ENCODE results near the gene MYH10.

MYH10 gene

GRCh38 chr17:8659758-8660410 lies 29.4 kb upstream of the MYH10 start:
- H3K9me3 ChIP-seq (ENCODE audit: insufficient read depth, low read length, severe bottlenecking), result no peaks in the 10 kb centered on the region
- peaks cover 10% of the 10 kb centered on the region for H3K27me3 ChIP-seq (ENCODE audit: insufficient read depth, low read length, poor library complexity)
- H3K4me1 ChIP-seq (ENCODE audit: insufficient read depth, low read length), result no peaks in the 10 kb centered on the region
- H2AFZ ChIP-seq (ENCODE audit: low read depth, low read length), result no peak overlapping the region
- H3K36me3 ChIP-seq (ENCODE audit: insufficient read depth, low read length), result no peaks in the 10 kb centered on the region
- no peak for TF ChIP-seq CTCF (IDR thresholded peaks at IDR 0.05; ENCODE audit: borderline replicate concordance, extremely low read depth, low read length, poor library complexity, severe bottlenecking)
- no peak for TF ChIP-seq EZH2 (IDR thresholded peaks at IDR 0.05; ENCODE audit: borderline replicate concordance, low read depth, low read length, severe bottlenecking)
- ATAC-seq (ENCODE audit: insufficient read depth, low read depth), result no peak
- no peak overlapping the region for H3K9ac ChIP-seq (ENCODE audit: low read depth, low read length)
- no peaks in the 10 kb centered on the region for H4K20me1 ChIP-seq (ENCODE audit: insufficient read depth, low read length)
- H3K27ac ChIP-seq (ENCODE audit: low read length), result no peak overlapping the region
- H3K79me2 ChIP-seq (ENCODE audit: insufficient read depth, low read length), result no peaks in the 10 kb centered on the region
- H3K4me3 ChIP-seq (ENCODE audit: low read depth in 1 of 2, low read length in 2 of 2), result no peak overlapping the region
- no peak for DNase-seq
- no peak overlapping the region for H3K4me2 ChIP-seq (ENCODE audit: insufficient read depth, low read length)

- Histone ChIP-seq H3K9me3 (ENCODE audit: insufficient read depth, low read length, severe bottlenecking) (no peaks in the 10 kb centered on the region), H2AFZ (ENCODE audit: low read depth, low read length) (no peak overlapping the region), H3K4me2 (ENCODE audit: insufficient read depth, low read length) (no peak overlapping the region), H4K20me1 (ENCODE audit: insufficient read depth, low read length) (no peaks in the 10 kb centered on the region), H3K4me3 (ENCODE audit: low read depth in 1 of 2, low read length in 2 of 2) (no peak overlapping the region), H3K36me3 (ENCODE audit: insufficient read depth, low read length) (no peaks in the 10 kb centered on the region), H3K27me3 (ENCODE audit: insufficient read depth, low read length, poor library complexity) (peaks cover 9% of the 10 kb centered on the region), H3K9ac (ENCODE audit: low read depth, low read length) (no peak overlapping the region), H3K27ac (ENCODE audit: low read length) (no peak overlapping the region), H3K4me1 (ENCODE audit: insufficient read depth, low read length) (no peaks in the 10 kb centered on the region), H3K79me2 (ENCODE audit: insufficient read depth, low read length) (no peaks in the 10 kb centered on the region)
- DNase-seq (no peak), ATAC-seq (ENCODE audit: insufficient read depth, low read depth) (no peak)
- TF ChIP-seq EZH2 (IDR thresholded peaks at IDR 0.05; ENCODE audit: borderline replicate concordance, low read depth, low read length, severe bottlenecking) (no peak), CTCF (IDR thresholded peaks at IDR 0.05; ENCODE audit: borderline replicate concordance, extremely low read depth, low read length, poor library complexity, severe bottlenecking) (no peak)
These were observed 28.3 kb upstream of the MYH10 start for GRCh38 chr17:8658810-8659209.

GRCh38 chr17:8656693-8657092 lies 26.2 kb upstream of the MYH10 start:
- H3K9me3 ChIP-seq (ENCODE audit: insufficient read depth, low read length, severe bottlenecking), result no peaks in the 10 kb centered on the region
- H3K9ac ChIP-seq (ENCODE audit: low read depth, low read length), result no peak overlapping the region
- H3K4me3 ChIP-seq (ENCODE audit: low read depth in 1 of 2, low read length in 2 of 2), result no peak overlapping the region
- H3K36me3 ChIP-seq (ENCODE audit: insufficient read depth, low read length), result no peaks in the 10 kb centered on the region
- TF ChIP-seq EZH2 (IDR thresholded peaks at IDR 0.05; ENCODE audit: borderline replicate concordance, low read depth, low read length, severe bottlenecking), result no peak
- no peak for TF ChIP-seq CTCF (IDR thresholded peaks at IDR 0.05; ENCODE audit: borderline replicate concordance, extremely low read depth, low read length, poor library complexity, severe bottlenecking)
- no peak overlapping the region for H3K27ac ChIP-seq (ENCODE audit: low read length)
- H3K79me2 ChIP-seq (ENCODE audit: insufficient read depth, low read length), result no peaks in the 10 kb centered on the region
- H4K20me1 ChIP-seq (ENCODE audit: insufficient read depth, low read length), result no peaks in the 10 kb centered on the region
- DNase-seq (no peak), ATAC-seq (ENCODE audit: insufficient read depth, low read depth) (no peak)
- no peak overlapping the region for H2AFZ ChIP-seq (ENCODE audit: low read depth, low read length)
- H3K27me3 ChIP-seq (ENCODE audit: insufficient read depth, low read length, poor library complexity), result peaks cover 10% of the 10 kb centered on the region
- no peaks in the 10 kb centered on the region for H3K4me1 ChIP-seq (ENCODE audit: insufficient read depth, low read length)
- no peak overlapping the region for H3K4me2 ChIP-seq (ENCODE audit: insufficient read depth, low read length)

Data from DND-41 (cell line).